Liver (tissue), 9 donors: ENCODE data around the gene HAUS8. TPM values are rescaled to one million over a fixed set of nuclear protein-coding genes. Genes with fewer than 3 reads are reported as not detected.

Experiments used
- DNase-seq: peaks from one replicate; pipeline ENCODE4 v3.0.0-alpha.2; 2017; ENCODE audit warnings: low spot score
- H3K27ac ChIP-seq, 2 donors: one replicate each; pipeline ENCODE4 v1.7.0; 2013; ENCODE audit warnings: inconsistent platforms in 2 of 2, low read length in 2 of 2, control low read depth in 1 of 2, low read depth in 1 of 2, mild to moderate bottlenecking in 1 of 2
- H3K27me3 ChIP-seq, 4 donors: one replicate each; pipeline versions ENCODE4 v1.6.1 to v1.7.0; 2013; ENCODE audit warnings: low read length in 3 of 4, inconsistent platforms in 1 of 4, mild to moderate bottlenecking in 1 of 4, moderate library complexity in 1 of 4; ENCODE audit not compliant: control insufficient read depth in 4 of 4, insufficient read depth in 4 of 4
- H3K36me3 ChIP-seq, 4 donors: one replicate each; pipeline versions ENCODE4 v1.6.1 to v1.7.0; 2013; ENCODE audit warnings: low read length in 3 of 4, mild to moderate bottlenecking in 3 of 4, low read depth in 1 of 4, moderate library complexity in 1 of 4; ENCODE audit not compliant: control insufficient read depth in 4 of 4, insufficient read depth in 3 of 4
- H3K4me1 ChIP-seq, 4 donors: one replicate each; pipeline versions ENCODE4 v1.6.1 to v1.7.0; 2013; ENCODE audit warnings: low read length in 3 of 4, mild to moderate bottlenecking in 3 of 4, moderate library complexity in 1 of 4; ENCODE audit not compliant: control insufficient read depth in 4 of 4, insufficient read depth in 4 of 4
- H3K4me3 ChIP-seq, 3 donors: one replicate each; pipeline versions ENCODE4 v1.6.1 to v1.7.0; 2013; ENCODE audit warnings: low read length in 3 of 3, control low read depth in 1 of 3, low read depth in 1 of 3, mild to moderate bottlenecking in 1 of 3
- H3K9ac ChIP-seq, 2 donors: one replicate each; pipeline ENCODE4 v1.7.0; 2013; ENCODE audit warnings: low read length in 2 of 2, mild to moderate bottlenecking in 2 of 2, moderate library complexity in 2 of 2, control low read depth in 1 of 2, low read depth in 1 of 2
- H3K9me3 ChIP-seq, 4 donors: one replicate each; pipeline versions ENCODE4 v1.6.1 to v1.7.0; 2013; ENCODE audit warnings: low read length in 3 of 4; ENCODE audit not compliant: control insufficient read depth in 4 of 4
- EGR1 ChIP-seq, 2 donors: IDR thresholded peaks; 2 replicates each; pipeline ENCODE4 v1.6.1; 2016 to 2018; ENCODE audit warnings: antibody characterized with exemption in 2 of 2, low read depth in 2 of 2
- FOXA1 ChIP-seq: IDR thresholded peaks from 2 replicates; pipeline ENCODE4 v1.6.1; 2016; ENCODE audit warnings: antibody characterized with exemption
- GABPA ChIP-seq, 2 donors: IDR thresholded peaks in 1 of 2; conservative IDR thresholded peaks in 1 of 2; 2 replicates each; pipeline ENCODE4 v1.6.1; 2016; ENCODE audit warnings: antibody characterized with exemption in 2 of 2, mild to moderate bottlenecking in 1 of 2, moderate library complexity in 1 of 2
- HNF4A ChIP-seq, 2 donors: conservative IDR thresholded peaks; 2 replicates each; pipeline ENCODE4 v1.6.1; 2016; ENCODE audit warnings: antibody characterized with exemption in 2 of 2, mild to moderate bottlenecking in 2 of 2
- JUND ChIP-seq, 2 donors: IDR thresholded peaks; 2 replicates each; pipeline ENCODE4 v1.6.1; 2016; ENCODE audit warnings: antibody characterized with exemption in 2 of 2
- MAX ChIP-seq: IDR thresholded peaks from 2 replicates; pipeline ENCODE4 v1.6.1; 2016; ENCODE audit warnings: antibody characterized with exemption
- NR2F2 ChIP-seq: IDR thresholded peaks from 2 replicates; pipeline ENCODE4 v1.6.1; 2016; ENCODE audit warnings: antibody characterized with exemption
- REST ChIP-seq: IDR thresholded peaks from 2 replicates; pipeline ENCODE4 v1.6.1; 2016; ENCODE audit warnings: antibody characterized with exemption, mild to moderate bottlenecking
- RXRA ChIP-seq, 2 donors: IDR thresholded peaks; 2 replicates each; pipeline ENCODE4 v1.6.1; 2017 to 2018; ENCODE audit warnings: antibody characterized with exemption in 2 of 2, mild to moderate bottlenecking in 1 of 2
- SP1 ChIP-seq: IDR thresholded peaks from 2 replicates; pipeline ENCODE4 v1.6.1; 2018; ENCODE audit warnings: antibody characterized with exemption, mild to moderate bottlenecking
- TAF1 ChIP-seq: conservative IDR thresholded peaks from 2 replicates; pipeline ENCODE4 v1.6.1; 2016; ENCODE audit warnings: antibody characterized with exemption, mild to moderate bottlenecking
- YY1 ChIP-seq: IDR thresholded peaks from 2 replicates; pipeline ENCODE4 v1.6.1; 2016; ENCODE audit warnings: antibody characterized with exemption, mild to moderate bottlenecking
- ZBTB33 ChIP-seq: IDR thresholded peaks from 2 replicates; pipeline ENCODE4 v1.6.1; 2016; ENCODE audit warnings: antibody characterized with exemption
- WGBS: extraction: QIAGEN DNeasy Blood & Tissue Kit; methylation state at CpG from one replicate; pipeline ENCODE4 v1.1.7; 2013; 5-methylcytosine and 5-hydroxymethylcytosine counted together
- polyA plus RNA-seq, 2 donors: library from polyadenylated mRNA; stranded (reverse) in 1 of 2; unstranded in 1 of 2; fragments of 200-250 nt in 1 of 2; fragments of >200 nt in 1 of 2; fragmentation: Nextera tagmentation in 1 of 2; extraction: Ambion mirVana in 1 of 2; gene quantifications; one replicate each; pipeline versions ENCODE4 v1.2.1 to v1.2.3, GENCODE V29; 2013 to 2015
- total RNA-seq, 2 donors: library from RNA; depleted of rRNA; stranded (reverse); fragments of >200 nt; gene quantifications; one replicate each; pipeline ENCODE4 v1.2.3, GENCODE V29; 2014
- donor health status: healthy.
- donor health status: healthy.
- donor health status: healthy.
- donor health status: healthy.
- donor health status: healthy.

The HAUS8 gene
- total and polyA plus RNA-seq, 4 donors = 3.3 to 5.7 (median 3.8) TPM

GRCh38 chr19:17069193-17069592 is 6.1 kb downstream of the HAUS8 start:
- H3K9me3 ChIP-seq = no peaks in the 10 kb centered on the region
- 85% methylated on average over 9 of the region's 9 CpGs for WGBS
- H3K9ac ChIP-seq = no peak overlapping the region
- TF ChIP-seq TAF1 (no peak), ZBTB33 (no peak), YY1 (no peak), REST (no peak)
- no peaks in the 10 kb centered on the region for H3K27me3 ChIP-seq
- no peak for DNase-seq
- H3K27ac ChIP-seq = no peak overlapping the region
- peaks cover 0 to 7% (median 3%) of the 10 kb centered on the region in 4 donors for H3K36me3 ChIP-seq
- H3K4me3 ChIP-seq = no peak overlapping the region
- H3K4me1 ChIP-seq = peaks cover 2 to 9% (median 7%) of the 10 kb centered on the region in 4 donors

GRCh38 chr19:17063428-17063827 is 11.8 kb downstream of the HAUS8 start:
- DNase-seq = no peak
- no peak for TF ChIP-seq EGR1 (IDR thresholded peaks at IDR 0.05; ENCODE audit: low read depth in 2 of 2)
- TF ChIP-seq YY1 = no peak
- TF ChIP-seq MAX = no peak
- no peak for TF ChIP-seq TAF1
- no peak for TF ChIP-seq SP1
- no peak for TF ChIP-seq JUND (IDR thresholded peaks at IDR 0.05)
- Histone ChIP-seq H3K9ac (no peak overlapping the region), H3K36me3 (peaks cover under 1 to 15% (median 6%) of the 10 kb centered on the region in 4 donors), H3K4me1 (peaks cover 0 to 3% (median 1%) of the 10 kb centered on the region in 4 donors), H3K27me3 (no peaks in the 10 kb centered on the region), H3K9me3 (peaks cover 0 to 1% (median 0%) of the 10 kb centered on the region in 4 donors), H3K27ac (no peak overlapping the region), H3K4me3 (no peak overlapping the region)
- WGBS = 89% methylated on average over 2 of the region's 2 CpGs

- Histone ChIP-seq H3K4me3 (no peak overlapping the region), H3K36me3 (peaks cover 4 to 24% (median 11%) of the 10 kb centered on the region in 4 donors), H3K9ac (no peak overlapping the region), H3K27me3 (no peaks in the 10 kb centered on the region), H3K4me1 (no peaks in the 10 kb centered on the region), H3K27ac (no peak overlapping the region), H3K9me3 (peaks cover 0 to 1% (median 0%) of the 10 kb centered on the region in 4 donors)
- 89% methylated on average over 7 of the region's 7 CpGs for WGBS
- DNase-seq = no peak
- no peak for TF ChIP-seq FOXA1
- TF ChIP-seq REST = no peak
- TF ChIP-seq SP1 = no peak
- TF ChIP-seq EGR1 (IDR thresholded peaks at IDR 0.05; ENCODE audit: low read depth in 2 of 2) = no peak
- TF ChIP-seq ZBTB33 = no peak
- TF ChIP-seq MAX = no peak
- TF ChIP-seq TAF1 = no peak
- no peak for TF ChIP-seq GABPA (IDR thresholded peaks at IDR 0.05 in 1 of 2, conservative IDR thresholded peaks at IDR 0.05 in 1 of 2)
- no peak for TF ChIP-seq NR2F2
- TF ChIP-seq HNF4A (conservative IDR thresholded peaks at IDR 0.05) = no peak
- TF ChIP-seq YY1 = no peak
- no peak for TF ChIP-seq RXRA (IDR thresholded peaks at IDR 0.05)
These were observed 13.6 kb downstream of the HAUS8 start for GRCh38 chr19:17061691-17062090.
